OCI-LY3 (cell line): ENCODE data around the gene NEK8.

Source experiments
- CTCF ChIP-seq: fragments of 200-600, 300-600 bp; sonication (generic); IDR thresholded peaks from 2 replicates; pipeline ENCODE4 v1.5.1; 2014; ENCODE audit warnings: antibody characterized with exemption, low read length, low read depth
- EZH2phosphoT487 ChIP-seq: fragments of 200-600 bp; shearing (Covaris generic); IDR thresholded peaks from 2 replicates; pipeline ENCODE4 v1.6.1; 2018; ENCODE audit warnings: antibody characterized with exemption, mixed run types, low read depth

GRCh38 chr17:28710861-28711722 is 17.5 kb upstream of the NEK8 start:
- no peak for TF ChIP-seq CTCF
- no peak for TF ChIP-seq EZH2phosphoT487
